GF-D8 (cell line): ENCODE data around the gene HSPBP1.

ENCODE experiments used
- DNase-seq: peaks from one replicate; lab custom pipeline; 2025; lab: John Stamatoyannopoulos, UW

The HSPBP1 gene

DNA sequence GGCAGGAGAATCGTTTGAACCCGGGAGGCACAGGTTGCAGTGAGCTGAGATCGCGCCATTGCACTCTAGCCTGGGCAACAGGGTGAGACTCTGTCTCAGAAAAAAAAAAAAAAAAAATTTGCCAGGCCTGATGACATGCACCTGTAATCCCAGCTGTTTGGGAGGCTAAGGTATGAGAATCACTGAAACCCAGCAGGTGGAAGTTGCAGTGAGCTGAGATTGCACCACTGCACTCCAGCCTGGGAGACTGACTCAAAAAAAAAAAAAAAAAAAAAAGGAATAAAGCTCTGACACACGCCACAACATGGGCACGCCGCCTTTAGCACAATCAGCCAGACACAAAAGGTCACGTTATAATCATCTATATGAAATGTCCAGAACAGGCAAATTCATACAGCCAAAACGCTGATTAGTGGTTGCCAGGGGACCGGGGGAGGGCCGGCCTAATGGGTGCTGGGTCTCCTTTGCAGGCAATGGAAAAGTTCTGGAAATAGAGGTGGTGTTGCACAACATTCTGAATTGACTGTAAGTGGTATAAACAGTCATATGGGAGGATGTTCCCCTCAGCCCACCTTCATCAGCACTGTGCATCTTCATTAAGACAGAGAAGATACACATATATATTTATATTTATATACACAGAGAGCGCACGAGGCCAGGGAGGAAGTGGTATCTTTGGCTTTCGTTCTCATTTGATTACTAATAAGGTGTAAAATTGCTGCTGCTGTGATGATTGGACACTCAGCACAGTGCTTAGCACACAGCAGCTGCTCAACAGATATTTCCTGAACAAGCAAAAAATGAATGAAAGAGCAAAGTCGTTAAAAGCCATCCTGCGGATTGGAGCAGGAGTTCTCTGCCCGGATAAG lies 3.8 kb downstream of the HSPBP1 start:
- no peak for DNase-seq

DNA sequence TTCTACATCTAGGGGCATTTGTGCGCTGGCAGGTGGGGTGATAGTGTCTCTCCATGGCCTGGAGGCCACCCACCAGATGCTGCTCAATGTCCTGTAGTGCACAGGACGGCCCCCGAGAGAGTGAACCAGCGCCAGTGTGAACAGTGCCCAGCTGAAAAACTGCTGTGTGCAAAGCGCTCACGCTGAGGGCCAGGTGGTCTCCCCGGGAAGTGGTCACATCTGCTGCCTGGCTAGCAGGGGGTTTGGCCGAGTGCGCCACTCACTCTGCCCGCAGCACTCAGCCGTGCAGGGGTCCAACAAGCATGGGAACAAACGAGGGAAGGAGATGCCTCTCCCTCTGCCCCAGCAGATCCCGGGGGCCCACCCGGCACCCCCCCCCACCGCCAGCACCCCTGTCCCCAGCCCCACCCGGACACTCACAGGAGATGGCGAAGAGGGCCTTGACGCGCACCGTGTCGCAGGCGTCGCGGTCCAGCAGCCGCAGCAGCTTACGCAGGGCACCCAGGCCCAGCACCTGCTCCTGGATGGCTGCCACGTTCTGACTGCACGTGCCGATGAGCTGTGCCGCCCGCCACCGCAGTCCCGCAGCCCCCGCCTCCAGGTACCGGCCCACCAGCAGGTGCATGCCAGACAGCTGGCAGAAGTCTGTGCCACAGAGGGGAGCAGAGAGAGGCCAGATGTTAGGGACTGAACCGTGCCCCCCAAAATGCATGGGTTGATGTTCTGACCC lies 5.8 kb downstream of the HSPBP1 start:
- DNase-seq = no peak

DNA sequence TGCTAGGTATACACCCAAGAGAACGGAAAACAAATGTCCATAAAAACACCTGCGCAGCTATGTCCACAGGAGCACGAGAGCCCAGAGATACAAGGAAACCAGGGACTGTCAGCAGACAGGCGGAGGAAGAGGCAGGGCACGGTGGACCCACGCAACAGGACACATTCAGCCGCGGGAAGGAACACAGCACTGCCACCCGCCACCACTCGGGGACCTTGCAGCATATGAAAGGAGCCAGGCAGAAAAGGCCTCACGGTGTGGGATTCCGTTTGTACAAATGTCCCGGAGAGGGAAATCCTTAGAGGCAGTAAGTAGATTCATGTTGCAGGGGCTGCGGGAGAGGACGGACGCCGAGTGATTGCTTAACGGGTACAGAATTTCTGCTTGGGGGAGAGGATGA lies 7.8 kb downstream of the HSPBP1 start:
- no peak for DNase-seq

DNA sequence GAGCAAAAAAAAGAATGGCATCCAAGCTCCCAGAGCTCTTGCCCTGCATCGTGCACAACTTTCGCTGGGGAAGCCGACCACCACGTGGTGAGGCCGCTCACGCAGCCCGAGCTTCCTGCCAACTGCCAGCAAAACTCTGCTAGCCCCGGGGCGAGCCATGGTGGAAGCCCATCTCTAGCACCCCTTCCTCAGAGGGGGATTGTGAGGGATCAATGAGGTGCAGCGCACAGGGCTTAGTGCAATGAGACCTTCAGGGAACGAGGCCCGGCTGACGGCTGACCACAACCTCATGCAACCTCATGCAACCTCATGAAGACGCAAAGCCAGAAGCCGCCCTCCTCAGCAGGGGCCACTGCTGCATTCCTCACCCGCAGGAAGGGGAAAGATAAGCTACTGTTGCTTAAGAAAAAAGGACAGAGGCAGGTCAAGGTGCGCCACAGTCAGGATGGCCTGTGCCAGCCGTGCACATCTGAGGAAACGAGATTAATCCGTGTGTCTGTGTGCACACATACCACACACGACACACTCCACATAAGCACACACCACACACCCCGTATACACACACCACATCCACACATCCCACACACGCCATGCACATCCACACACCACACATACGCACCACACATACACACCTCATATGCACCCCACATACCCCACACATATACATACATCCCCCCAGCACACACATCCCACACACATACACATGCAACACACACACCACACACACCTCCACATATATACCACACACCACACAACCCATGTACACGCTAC lies 9.6 kb downstream of the HSPBP1 start:
- DNase-seq = no peak

DNA sequence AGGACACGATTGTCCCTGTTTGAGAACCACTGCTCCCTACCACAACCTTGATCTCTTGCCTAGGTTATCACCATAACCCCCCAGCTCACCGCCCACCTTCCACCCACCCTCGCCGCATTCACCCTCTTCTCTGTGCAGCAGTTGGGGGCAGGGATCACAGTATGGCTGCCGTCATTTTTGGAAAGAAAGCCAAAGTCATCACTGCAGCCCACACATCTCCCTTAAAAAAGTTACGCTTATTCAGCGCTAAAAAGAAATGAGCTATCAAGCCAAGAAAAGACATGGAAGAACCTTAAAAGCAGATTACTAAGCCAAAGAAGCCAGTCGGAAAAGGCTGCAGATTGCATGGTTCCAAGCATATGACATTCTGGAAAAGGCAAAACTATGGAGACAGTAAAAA lies 10.6 kb downstream of the HSPBP1 start:
- no peak for DNase-seq

DNA sequence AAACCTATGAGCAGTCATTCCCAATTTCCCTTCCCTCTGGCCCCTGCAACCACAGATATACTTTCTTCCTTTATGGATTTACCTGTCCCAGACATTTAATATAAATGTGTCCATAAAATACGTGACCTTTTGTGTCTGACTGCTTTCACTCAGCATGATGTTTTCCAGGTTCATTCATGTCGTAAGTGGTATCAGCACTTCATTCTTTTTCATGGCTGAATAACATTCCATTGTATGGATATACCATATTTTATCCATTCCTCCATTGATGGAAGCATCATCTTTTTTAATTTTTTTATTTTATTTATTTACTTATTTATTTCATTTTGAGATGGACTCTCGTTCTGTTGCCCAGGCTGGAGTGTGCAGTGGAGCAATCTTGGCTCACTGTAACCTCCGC lies 13.1 kb downstream of the HSPBP1 start:
- DNase-seq = no peak

DNA sequence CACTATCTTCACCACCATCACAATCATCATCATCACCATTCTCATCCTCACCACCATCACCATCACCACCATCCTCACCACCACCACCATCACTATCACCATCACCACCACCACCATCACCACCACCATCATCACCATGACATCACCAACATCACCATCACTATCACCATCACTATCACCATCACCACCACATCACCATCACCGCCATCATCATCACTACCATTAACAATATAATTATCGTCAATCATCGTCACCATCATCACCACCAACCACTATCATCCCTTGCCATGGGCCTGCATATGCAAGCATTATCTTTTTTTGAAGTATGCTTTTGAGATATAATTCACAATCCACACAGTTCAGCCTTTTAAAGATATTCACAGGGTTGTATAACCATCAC lies 13.5 kb downstream of the HSPBP1 start:
- DNase-seq = no peak

DNA sequence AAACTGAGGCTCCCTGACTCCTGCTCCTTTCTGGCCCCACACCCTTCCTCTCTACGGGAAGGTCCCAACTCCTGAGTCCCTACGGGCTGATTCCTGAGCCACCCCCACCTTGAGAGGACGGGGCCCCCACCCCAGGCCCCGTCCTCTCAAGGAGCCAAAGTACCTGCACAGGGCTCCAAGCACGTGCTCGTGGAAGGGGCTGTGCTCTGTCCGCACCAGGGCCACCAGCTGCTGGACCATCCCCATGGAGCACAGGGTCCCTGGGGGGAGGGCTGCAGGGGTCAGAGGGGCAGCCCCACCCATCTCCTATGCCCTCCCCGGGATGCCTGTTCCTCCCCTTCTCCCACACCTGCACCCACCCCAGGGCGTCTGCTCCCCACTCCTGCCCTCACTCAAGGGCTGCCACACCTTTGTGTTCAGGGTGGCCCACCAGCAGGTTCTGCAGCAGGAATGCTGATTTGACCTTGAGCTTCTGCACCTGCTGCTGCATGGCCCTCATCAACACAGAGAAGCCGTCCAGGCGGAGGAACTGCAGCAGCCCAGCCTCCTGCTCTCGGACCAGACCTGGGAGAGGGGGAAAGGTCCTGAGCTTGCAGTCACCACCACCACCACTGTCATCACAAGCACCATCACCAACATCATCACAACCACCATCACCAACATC lies 14.1 kb downstream of the HSPBP1 start:
- no peak for DNase-seq

DNA sequence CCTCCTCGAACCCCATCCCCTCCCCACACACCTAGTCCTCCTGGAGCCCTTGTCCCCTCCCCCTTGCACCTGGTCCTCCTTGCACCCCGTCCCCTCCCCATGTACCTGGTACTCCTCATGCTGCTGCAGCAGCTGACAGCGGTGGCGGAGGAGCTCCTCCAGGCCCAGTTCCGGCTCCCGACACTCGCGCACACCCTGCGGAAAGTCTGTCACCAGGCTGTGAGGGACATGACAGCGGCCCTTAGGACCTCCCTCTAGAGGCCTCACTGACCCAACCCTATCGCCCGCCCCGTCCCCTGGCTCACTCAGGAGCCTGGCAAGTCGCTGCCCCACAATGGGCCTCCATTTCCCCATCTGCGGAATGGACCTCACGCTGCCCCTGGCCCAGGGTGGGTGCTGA lies 14.7 kb downstream of the HSPBP1 start:
- DNase-seq = no peak

DNA sequence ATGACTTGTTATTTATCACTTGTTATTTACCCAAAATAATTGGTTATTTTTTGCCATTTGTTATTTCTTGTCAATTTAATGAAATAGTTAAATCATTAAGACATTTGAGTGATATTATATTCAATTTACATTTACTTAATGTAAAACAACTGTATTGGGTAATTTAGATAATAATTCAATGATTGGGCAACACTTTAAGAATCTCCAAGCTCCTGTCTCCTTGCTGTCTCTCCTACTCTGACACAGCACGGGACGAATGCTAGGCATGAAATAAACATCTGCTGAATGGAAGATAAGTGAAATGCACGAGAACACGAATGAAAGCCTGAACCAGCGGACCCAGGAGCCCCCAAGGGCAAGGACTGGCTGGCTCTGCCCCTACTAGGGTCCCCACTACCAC lies 15.4 kb downstream of the HSPBP1 start:
- no peak for DNase-seq

DNA sequence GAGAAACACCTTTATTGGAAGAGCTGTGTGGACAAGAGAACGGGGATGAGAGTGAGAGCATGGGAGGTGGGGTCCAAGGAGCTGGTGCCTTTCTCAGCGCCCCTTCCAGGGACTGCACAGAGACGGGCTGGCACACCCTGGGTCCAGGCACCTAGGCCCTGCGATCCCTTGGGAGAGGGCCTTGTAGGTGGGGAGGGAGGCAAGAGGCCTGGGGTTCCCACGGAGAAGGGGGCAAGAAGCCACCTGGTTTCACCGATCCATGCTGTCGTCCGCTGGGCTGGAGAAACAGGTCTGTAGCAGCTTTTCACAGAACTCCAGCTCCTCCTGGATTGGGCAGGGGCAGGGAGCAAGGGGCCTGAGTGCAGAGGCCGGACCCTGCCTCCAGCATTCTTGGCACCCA lies 17.6 kb downstream of the HSPBP1 start:
- no peak for DNase-seq

DNA sequence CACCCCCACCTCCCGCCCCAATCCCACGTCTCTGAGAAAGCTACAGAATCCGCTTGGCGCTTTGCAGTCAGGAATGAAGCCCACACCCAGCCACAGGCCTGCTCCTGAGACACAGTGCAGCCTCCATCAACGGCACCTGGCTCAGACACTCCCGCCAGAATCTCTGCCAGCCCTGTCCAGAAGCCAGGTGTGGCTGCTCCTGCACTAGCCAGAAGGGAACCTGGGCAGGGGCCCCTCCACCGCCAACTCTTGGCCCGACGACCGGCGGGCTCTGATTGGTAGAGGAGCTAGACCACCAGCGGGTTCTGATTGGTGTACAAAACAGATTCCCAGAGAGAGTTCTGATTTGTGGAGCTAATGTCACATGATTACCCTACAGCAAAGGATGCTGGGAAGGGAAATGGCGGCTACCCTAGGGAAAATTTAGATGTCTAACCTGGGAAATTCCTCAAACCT lies 18.2 kb downstream of the HSPBP1 start:
- no peak for DNase-seq

DNA sequence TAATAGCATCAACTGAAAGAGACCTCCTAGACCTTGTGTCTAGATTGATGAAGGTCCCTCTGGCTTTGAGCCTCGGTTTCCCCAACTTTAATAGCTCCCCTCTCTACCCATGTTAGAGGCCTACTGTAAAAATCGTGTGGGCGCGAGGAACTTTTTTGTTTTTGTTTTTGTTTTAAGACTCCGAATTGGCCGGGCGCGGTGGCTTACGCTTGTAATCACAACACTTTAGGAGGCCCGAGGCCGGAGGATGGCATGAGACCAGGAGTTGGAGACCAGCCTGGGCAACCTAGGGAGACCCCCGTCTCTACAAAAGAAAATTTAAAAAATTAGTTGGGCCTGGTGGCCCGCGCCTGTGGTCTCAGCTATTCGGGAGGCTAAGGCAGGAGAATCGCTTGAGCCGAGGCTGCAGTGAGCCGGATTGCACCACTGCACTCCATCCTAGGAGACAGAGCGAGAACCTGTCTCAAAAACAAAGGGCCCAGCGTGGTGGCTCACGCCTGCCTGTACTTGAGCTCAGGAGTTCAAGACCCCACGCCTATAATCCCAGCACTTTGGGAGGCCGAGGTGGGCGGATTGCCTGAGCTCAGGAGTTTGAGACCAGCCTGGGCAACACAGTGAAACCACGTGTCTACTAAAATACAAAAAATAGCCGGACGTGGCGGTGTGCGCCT lies 20.2 kb downstream of the HSPBP1 start:
- DNase-seq = no peak

DNA sequence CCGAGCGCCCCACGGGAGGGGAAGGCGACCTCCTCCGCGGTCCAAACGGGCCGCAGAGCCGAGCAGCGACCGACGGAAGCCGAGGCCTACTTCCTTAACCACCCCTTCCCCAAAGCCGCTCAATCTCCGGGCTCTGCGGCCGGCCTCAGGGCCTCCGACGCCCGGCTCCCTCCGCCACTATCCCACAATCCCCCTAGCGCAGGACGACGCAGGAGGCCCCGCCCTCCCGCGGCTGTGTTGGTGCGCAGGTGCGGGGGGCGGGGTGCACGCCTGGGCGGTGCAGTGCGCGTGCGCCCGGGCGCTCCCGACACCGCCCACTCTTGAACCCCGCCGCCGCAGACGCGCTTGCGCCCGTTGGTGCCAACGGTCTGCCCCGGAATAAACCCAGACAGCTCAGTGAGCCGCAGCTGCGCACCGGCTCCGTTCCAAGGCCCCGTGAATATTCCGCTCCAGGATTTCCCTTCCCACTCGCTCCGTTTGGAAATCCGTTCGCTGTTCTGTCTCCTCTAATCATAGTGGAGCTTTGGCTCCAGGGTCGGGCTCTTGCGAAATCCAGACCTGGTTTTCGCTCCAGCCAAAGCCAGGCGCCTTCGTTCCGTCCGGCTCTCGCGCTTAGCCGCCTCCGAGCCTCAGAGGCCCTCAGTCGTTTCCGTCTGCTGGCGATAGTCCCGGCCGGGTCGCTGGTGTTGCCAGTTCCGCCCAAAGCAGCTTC lies 20.9 kb downstream of the HSPBP1 start, which contains the start of gene PPP6R1:
TSS of gene PPP6R1 (minus strand) at position 190 of the 712 bp plus-strand sequence. CDS start 11,914 bp downstream, outside the sequence.
- DNase-seq = peak; percentile 98

DNA sequence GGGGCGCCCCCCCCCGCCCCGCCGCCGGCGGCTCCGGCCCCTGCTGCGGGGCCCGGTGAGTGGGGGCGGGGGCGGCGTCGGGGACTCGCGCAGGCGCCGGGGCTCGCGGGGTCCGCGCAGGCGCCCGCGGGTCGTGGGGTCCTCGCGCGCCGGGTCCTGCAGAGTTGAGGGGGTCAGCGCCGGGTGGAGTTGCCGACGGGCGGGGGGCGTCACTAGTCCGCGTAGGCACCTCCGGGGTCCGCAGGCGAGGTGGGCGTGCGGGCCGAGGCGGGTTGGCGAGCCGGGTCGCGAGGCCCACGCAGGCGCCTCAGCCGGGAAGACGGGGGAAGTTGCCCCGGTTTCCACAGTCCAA lies 21.5 kb downstream of the HSPBP1 start:
- no peak for DNase-seq

DNA sequence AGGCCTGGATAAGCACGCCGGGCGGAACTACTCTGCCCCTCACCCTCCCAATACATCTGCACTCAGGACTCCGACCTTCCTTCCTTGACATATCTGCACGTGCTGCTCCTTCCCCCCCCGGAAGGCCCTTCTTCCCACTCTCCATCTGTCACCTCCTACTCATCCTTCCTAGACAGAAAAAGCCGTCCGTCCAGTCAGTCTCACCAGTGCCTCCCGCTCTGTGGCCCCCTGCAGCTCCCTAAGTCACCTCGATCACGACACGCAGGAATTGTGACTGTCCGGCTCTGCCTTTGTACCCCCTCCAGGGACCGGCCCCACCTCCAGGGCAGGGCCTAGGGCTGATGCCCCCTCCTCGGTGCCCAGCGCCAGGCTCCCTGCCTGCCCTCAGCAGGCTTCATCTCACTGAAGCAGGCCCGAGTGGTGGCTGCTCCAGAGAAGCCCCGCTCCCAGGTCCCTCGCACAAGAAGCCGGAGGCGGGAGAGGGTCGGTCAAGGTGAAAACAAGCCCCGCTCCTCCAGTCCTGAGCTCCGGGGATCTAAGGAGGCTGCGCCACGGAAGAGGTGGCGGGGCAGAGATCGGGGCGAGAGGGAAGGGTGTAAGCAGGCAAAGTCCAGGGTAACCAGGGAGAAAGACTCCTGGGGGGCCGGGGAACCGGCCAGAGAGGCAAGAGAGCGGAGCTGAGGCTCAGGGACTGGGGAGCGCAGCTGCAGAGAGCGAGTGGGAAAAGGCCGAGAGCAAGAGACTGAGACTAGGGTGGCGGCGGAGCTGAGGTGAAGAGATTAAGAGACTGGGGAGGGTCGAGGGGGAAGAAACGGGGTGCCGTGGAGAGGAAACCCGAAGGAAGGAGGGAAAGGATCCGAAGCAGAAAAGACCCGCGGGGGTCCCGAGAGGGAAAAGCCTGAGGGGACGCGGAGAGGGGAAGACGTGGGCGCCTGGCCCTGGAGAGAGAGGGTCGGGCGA lies 22.2 kb downstream of the HSPBP1 start:
- DNase-seq = peak; percentile 27

DNA sequence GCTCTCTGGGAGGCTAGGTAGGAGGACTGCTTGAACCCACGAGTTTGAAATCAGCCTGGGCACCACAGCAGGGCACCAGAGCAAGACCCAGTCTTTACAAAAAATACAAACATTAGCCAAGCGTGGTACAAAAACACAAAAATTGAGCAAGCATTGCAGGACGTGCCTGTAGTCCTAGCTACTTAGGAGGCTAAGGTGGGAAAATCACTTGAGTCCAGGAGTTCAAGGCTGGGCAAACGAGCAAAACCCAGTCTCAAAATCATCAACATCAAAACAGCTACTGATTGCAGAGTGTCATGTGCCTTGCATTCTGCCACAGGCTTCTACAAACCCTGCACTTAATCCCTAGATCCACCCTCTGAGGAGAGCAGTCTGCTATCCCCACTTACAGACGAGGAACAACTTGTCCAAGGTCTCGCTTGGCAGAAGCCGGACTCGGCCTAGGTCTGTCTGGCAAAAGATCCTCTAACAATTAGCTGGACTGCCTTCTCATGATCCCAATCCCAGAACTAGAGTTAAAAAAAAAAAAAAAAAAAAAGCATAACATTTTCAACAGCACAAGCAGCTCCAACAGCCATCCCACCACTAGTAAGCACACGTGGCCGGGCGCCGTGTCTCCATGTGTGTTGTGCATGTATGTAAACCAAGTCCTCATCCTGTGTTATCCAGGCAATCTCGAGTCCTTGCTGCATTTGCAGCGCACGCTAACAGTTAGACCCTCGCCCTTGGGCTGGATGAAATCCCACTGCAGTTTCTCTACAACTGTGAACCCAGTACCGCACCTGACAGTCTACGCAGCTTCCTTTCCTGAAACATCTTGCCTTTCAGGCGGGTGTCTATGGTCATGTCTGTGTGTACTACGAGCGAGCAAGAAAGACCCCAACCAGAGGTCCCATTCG lies 23.1 kb downstream of the HSPBP1 start:
- DNase-seq = no peak

DNA sequence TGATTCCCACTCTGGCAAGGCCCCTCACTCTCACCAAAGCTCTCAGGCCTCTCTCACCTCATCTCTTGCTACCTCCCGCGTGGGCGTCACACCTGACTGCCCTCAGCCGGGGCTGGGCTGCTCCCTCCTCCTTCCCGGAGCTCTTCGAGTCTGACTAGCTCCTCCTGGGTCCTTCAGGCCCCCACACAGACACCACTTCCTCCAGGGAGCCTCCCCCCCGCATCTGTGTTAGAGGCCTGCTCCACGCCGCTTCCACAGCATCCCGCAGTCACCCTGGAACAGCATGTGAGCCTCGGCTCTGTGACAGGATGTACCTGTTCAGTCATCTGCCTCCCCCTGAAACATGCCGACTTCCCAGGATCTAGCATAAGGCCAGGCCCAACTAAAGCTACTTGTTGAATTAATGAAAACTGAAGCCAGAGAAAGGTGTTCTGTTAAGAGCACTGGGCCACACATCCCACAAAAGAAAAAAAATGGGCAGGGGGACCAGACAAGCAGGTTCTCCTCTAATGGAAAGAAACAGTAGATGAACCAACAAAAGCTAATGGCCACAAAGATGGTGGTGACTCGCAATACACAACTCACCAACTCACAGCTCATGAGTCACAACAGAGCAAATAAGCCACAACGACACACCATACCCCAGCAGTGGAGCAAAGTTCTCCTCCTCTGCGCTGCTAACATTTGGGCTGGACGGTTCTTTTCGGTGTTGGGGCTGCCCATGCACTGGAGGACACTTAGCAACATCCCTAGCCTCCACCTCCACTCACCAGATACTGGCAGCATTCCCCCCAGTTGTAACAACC lies 24.1 kb downstream of the HSPBP1 start:
- DNase-seq = peak; percentile 61
